ENCODE data around the gene GSAP. TPM values are rescaled to one million over a fixed set of nuclear protein-coding genes. Genes with fewer than 3 reads are reported as not detected.

GSAP gene
- total RNA-seq, 4 donors from 2014 or later = 6.8 to 11.4 (median 9.3) TPM

- WGBS, 2 donors = 83 to 86% methylated on average over 4 of the region's 4 CpGs
- H3K4me3 ChIP-seq (ENCODE audit: low read depth, poor library complexity, severe bottlenecking) = no peak overlapping the region
- no peak for TF ChIP-seq CTCF (IDR thresholded peaks at IDR 0.05)
- TF ChIP-seq POLR2A (IDR thresholded peaks at IDR 0.05) = no peak
- no peak for DNase-seq (ENCODE audit: low spot score in 2 of 2)
- intact Hi-C loops (cut with DNase I; ENCODE audit: low total_unique reads) = no loop called here
Observed at GRCh38 chr7:77406421-77406820, 9.7 kb downstream of the GSAP start.

GRCh38 chr7:77404641-77405040 is 11.5 kb downstream of the GSAP start:
- no peak overlapping the region for H3K4me3 ChIP-seq (ENCODE audit: low read depth, poor library complexity, severe bottlenecking)
- 95 to 96% methylated on average over 2 of the region's 2 CpGs for WGBS, 2 donors
- TF ChIP-seq POLR2A (IDR thresholded peaks at IDR 0.05) = no peak
- TF ChIP-seq CTCF (IDR thresholded peaks at IDR 0.05) = no peak
- DNase-seq (ENCODE audit: low spot score in 2 of 2) = no peak
- intact Hi-C loops (cut with DNase I; ENCODE audit: low total_unique reads) = no loop called here

- no peak overlapping the region for H3K4me3 ChIP-seq (ENCODE audit: low read depth, poor library complexity, severe bottlenecking)
- intact Hi-C loops (cut with DNase I; ENCODE audit: low total_unique reads) = no loop called here
- WGBS, 2 donors = 56 to 61% methylated on average over 2 of the region's 2 CpGs
- DNase-seq (ENCODE audit: low spot score in 2 of 2) = no peak
- no peak for TF ChIP-seq POLR2A (IDR thresholded peaks at IDR 0.05)
- TF ChIP-seq CTCF (IDR thresholded peaks at IDR 0.05) = no peak
Observed at GRCh38 chr7:77403957-77404356, 12.2 kb downstream of the GSAP start.

GRCh38 chr7:77402818-77403217 is 13.3 kb downstream of the GSAP start:
- intact Hi-C loops (cut with DNase I; ENCODE audit: low total_unique reads) = no loop called here
- no peak for DNase-seq (ENCODE audit: low spot score in 2 of 2)
- 85 to 90% methylated on average over 1 of the region's 1 CpG for WGBS, 2 donors
- H3K4me3 ChIP-seq (ENCODE audit: low read depth, poor library complexity, severe bottlenecking) = no peak overlapping the region
- TF ChIP-seq CTCF (IDR thresholded peaks at IDR 0.05) = no peak
- TF ChIP-seq POLR2A (IDR thresholded peaks at IDR 0.05) = no peak

GRCh38 chr7:77401002-77401401 is 15.1 kb downstream of the GSAP start:
- WGBS, 2 donors = 93 to 97% methylated on average over 2 of the region's 2 CpGs
- intact Hi-C loops (cut with DNase I; ENCODE audit: low total_unique reads) = no loop called here
- no peak overlapping the region for H3K4me3 ChIP-seq (ENCODE audit: low read depth, poor library complexity, severe bottlenecking)
- no peak for DNase-seq (ENCODE audit: low spot score in 2 of 2)
- TF ChIP-seq POLR2A (IDR thresholded peaks at IDR 0.05) = no peak
- no peak for TF ChIP-seq CTCF (IDR thresholded peaks at IDR 0.05)

GRCh38 chr7:77399816-77400215 is 16.3 kb downstream of the GSAP start:
- WGBS, 2 donors = 83 to 90% methylated on average over 2 of the region's 2 CpGs
- TF ChIP-seq POLR2A (IDR thresholded peaks at IDR 0.05) = no peak
- no peak for TF ChIP-seq CTCF (IDR thresholded peaks at IDR 0.05)
- H3K4me3 ChIP-seq (ENCODE audit: low read depth, poor library complexity, severe bottlenecking) = no peak overlapping the region
- DNase-seq (ENCODE audit: low spot score in 2 of 2) = no peak
- intact Hi-C loops (cut with DNase I; ENCODE audit: low total_unique reads) = no loop called here

Measured in lower leg skin (tissue), 4 donors.